HCT116 (cell line): Measurements from ENCODE around the gene LYPD4.

Experiments used
- CEBPB ChIP-seq: IDR thresholded peaks from 2 replicates; pipeline ENCODE4 v1.6.1; 2012; ENCODE audit warnings: low read depth
- EZH2 ChIP-seq: fragments of 200-600 bp; sonication (generic); IDR thresholded peaks from 2 replicates; pipeline ENCODE4 v1.6.1; 2017; ENCODE audit warnings: antibody characterized with exemption, mixed run types
- EZH2phosphoT487 ChIP-seq: fragments of 200-600 bp; IDR thresholded peaks from 2 replicates; pipeline ENCODE4 v1.6.1; 2018; ENCODE audit warnings: antibody characterized with exemption, borderline replicate concordance
- JUND ChIP-seq: IDR thresholded peaks from 2 replicates; pipeline ENCODE4 v1.6.1; 2012
- POLR2A ChIP-seq: IDR thresholded peaks from 2 replicates; pipeline ENCODE4 v1.7.0; 2011; ENCODE audit warnings: borderline replicate concordance; ENCODE audit not compliant: insufficient read depth, insufficient read length; ENCODE audit errors: extremely low read depth
- POLR2AphosphoS5 ChIP-seq: IDR thresholded peaks from 2 replicates; pipeline ENCODE4 v1.6.1; 2011; ENCODE audit warnings: mild to moderate bottlenecking, low read depth, low read length, moderate library complexity
- SIN3A ChIP-seq: IDR thresholded peaks from 2 replicates; pipeline ENCODE4 v1.6.1; 2012; ENCODE audit warnings: low read depth
- SP1 ChIP-seq: IDR thresholded peaks from 2 replicates; pipeline ENCODE4 v1.6.1; 2012; ENCODE audit warnings: low read depth
- YY1 ChIP-seq: IDR thresholded peaks from 2 replicates; pipeline ENCODE4 v1.6.1; 2011; ENCODE audit warnings: low read length, low read depth, moderate library complexity, mild to moderate bottlenecking; ENCODE audit not compliant: insufficient replicate concordance; ENCODE audit errors: extremely low read depth
- TF ChIP-seq, protein P1 (sequence below): IDR thresholded peaks from 2 replicates; pipeline ENCODE4 v1.6.1; 2012; ENCODE audit warnings: low read depth
- TF ChIP-seq, protein P2 (sequence below), 3 experiments: fragments of 200-600 bp in 1 of 3; sonication (generic) in 1 of 3; IDR thresholded peaks in 2 of 3; conservative IDR thresholded peaks in 1 of 3; 2 replicates each; pipeline ENCODE4 v1.5.1; 2012 to 2017; ENCODE audit warnings: low read depth in 2 of 3, low read length in 2 of 3, antibody characterized with exemption in 1 of 3, borderline replicate concordance in 1 of 3, control low read depth in 1 of 3, mild to moderate bottlenecking in 1 of 3, mixed read lengths in 1 of 3, mixed run types in 1 of 3, moderate library complexity in 1 of 3; ENCODE audit not compliant: insufficient read depth in 1 of 3

DNA sequence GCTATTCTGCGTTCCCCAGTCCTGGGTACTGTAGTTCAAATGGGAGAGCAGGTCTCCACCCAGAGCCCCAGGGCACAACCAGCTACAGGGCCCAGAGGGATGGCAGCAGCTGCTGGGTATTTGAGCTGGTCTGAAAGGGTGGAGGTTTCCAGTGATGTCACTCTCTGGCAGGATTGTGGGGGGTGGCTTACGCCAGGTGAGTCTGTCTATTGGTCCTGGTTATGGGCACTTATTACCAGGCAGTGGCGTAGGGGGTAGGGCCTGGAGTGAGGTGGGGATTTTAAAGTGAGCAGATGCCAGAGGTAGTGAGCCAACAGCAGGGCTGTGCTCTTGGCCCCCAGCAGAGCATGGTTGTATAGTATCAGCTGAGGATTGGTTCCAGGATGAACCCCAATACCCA lies 21.8 kb upstream of the LYPD4 start:
- TF ChIP-seq EZH2 = no peak
- TF ChIP-seq SP1 = no peak
- TF ChIP-seq, protein P1, sequence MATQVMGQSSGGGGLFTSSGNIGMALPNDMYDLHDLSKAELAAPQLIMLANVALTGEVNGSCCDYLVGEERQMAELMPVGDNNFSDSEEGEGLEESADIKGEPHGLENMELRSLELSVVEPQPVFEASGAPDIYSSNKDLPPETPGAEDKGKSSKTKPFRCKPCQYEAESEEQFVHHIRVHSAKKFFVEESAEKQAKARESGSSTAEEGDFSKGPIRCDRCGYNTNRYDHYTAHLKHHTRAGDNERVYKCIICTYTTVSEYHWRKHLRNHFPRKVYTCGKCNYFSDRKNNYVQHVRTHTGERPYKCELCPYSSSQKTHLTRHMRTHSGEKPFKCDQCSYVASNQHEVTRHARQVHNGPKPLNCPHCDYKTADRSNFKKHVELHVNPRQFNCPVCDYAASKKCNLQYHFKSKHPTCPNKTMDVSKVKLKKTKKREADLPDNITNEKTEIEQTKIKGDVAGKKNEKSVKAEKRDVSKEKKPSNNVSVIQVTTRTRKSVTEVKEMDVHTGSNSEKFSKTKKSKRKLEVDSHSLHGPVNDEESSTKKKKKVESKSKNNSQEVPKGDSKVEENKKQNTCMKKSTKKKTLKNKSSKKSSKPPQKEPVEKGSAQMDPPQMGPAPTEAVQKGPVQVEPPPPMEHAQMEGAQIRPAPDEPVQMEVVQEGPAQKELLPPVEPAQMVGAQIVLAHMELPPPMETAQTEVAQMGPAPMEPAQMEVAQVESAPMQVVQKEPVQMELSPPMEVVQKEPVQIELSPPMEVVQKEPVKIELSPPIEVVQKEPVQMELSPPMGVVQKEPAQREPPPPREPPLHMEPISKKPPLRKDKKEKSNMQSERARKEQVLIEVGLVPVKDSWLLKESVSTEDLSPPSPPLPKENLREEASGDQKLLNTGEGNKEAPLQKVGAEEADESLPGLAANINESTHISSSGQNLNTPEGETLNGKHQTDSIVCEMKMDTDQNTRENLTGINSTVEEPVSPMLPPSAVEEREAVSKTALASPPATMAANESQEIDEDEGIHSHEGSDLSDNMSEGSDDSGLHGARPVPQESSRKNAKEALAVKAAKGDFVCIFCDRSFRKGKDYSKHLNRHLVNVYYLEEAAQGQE = no peak
- TF ChIP-seq, protein P2, sequence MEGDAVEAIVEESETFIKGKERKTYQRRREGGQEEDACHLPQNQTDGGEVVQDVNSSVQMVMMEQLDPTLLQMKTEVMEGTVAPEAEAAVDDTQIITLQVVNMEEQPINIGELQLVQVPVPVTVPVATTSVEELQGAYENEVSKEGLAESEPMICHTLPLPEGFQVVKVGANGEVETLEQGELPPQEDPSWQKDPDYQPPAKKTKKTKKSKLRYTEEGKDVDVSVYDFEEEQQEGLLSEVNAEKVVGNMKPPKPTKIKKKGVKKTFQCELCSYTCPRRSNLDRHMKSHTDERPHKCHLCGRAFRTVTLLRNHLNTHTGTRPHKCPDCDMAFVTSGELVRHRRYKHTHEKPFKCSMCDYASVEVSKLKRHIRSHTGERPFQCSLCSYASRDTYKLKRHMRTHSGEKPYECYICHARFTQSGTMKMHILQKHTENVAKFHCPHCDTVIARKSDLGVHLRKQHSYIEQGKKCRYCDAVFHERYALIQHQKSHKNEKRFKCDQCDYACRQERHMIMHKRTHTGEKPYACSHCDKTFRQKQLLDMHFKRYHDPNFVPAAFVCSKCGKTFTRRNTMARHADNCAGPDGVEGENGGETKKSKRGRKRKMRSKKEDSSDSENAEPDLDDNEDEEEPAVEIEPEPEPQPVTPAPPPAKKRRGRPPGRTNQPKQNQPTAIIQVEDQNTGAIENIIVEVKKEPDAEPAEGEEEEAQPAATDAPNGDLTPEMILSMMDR (IDR thresholded peaks at IDR 0.05 in 2 of 3, conservative IDR thresholded peaks at IDR 0.05 in 1 of 3; ENCODE audit: borderline replicate concordance in 1 of 3, insufficient read depth in 1 of 3, low read depth in 2 of 3, low read length in 2 of 3) = no peak
- no peak for TF ChIP-seq POLR2A
- TF ChIP-seq YY1 = no peak
- TF ChIP-seq SIN3A = no peak
- TF ChIP-seq POLR2AphosphoS5 = 0 out of 2 replicates have a peak, but pooled peaks have one; percentile 30
- TF ChIP-seq CEBPB = no peak
- TF ChIP-seq JUND = no peak
- TF ChIP-seq EZH2phosphoT487 = no peak
